ENCODE results near the gene MDM1. TPM values are rescaled to one million over a fixed set of nuclear protein-coding genes. Genes with fewer than 3 reads are reported as not detected.
A peak's percentile ranks its signal among the peaks of the same experiment; 100 is the strongest.

Gene MDM1
- total RNA-seq, 6 donors from 2014 or later, result 3.9 to 29.3 (median 11.0) TPM

DNA sequence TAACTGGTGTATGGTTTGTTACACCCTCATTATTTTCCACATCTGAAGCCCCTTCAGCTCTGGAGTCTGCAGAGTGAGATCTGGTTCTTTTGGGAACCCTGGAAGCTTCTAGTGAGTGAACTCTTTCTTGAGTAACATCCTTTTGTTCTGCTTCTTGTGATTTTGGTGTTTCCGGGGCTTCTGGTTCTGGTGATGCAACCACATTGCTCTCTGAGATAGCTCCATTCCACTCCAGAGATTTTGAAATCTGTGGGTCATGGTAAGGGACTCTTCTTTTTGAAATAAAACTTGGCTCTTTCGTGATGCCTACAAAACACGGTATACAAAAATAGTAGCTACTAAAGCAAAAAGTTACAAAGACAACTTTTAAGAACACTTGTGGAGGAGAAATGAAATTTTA lies 5.4 kb downstream of the MDM1 start:
- no peak for DNase-seq

DNA sequence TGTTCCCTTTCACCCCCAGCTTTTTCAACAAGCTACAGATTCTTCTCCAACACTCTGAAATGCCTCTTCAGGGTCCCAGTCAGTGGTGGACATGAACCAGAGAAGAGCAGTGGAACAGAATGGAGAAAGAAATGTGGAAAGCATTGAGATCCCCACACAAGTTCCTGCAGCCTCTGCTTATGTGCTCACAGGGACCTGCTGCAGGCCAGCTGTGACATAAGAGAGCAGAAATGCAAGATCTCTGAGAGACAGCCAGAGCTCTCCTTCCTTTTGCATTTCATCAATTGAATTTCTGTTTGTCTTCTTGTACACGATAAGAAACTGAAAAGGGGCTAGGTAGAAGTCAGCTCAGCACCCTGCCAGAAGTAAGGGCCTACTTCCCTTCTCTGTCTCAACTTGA lies 6.2 kb downstream of the MDM1 start:
- DNase-seq (no peak), ATAC-seq (ENCODE audit: low FRiP score in 2 of 2) (no peak)
- H3K36me3 ChIP-seq, result peaks cover 0 to 15% (median 7%) of the 10 kb centered on the region in 4 donors
- TF ChIP-seq, protein P1, sequence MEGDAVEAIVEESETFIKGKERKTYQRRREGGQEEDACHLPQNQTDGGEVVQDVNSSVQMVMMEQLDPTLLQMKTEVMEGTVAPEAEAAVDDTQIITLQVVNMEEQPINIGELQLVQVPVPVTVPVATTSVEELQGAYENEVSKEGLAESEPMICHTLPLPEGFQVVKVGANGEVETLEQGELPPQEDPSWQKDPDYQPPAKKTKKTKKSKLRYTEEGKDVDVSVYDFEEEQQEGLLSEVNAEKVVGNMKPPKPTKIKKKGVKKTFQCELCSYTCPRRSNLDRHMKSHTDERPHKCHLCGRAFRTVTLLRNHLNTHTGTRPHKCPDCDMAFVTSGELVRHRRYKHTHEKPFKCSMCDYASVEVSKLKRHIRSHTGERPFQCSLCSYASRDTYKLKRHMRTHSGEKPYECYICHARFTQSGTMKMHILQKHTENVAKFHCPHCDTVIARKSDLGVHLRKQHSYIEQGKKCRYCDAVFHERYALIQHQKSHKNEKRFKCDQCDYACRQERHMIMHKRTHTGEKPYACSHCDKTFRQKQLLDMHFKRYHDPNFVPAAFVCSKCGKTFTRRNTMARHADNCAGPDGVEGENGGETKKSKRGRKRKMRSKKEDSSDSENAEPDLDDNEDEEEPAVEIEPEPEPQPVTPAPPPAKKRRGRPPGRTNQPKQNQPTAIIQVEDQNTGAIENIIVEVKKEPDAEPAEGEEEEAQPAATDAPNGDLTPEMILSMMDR (IDR thresholded peaks at IDR 0.05), result no peak
- no peak for TF ChIP-seq POLR2A (IDR thresholded peaks at IDR 0.05)
- no peak for TF ChIP-seq POLR2AphosphoS5 (IDR thresholded peaks at IDR 0.05)
- TF ChIP-seq EP300 (IDR thresholded peaks at IDR 0.05), result no peak
- peaks cover under 1 to 4% (median 2%) of the 10 kb centered on the region in 4 donors for H3K4me1 ChIP-seq
- no peak overlapping the region for H3K27ac ChIP-seq
- H3K4me3 ChIP-seq, result no peak overlapping the region
- no peaks in the 10 kb centered on the region for H3K9me3 ChIP-seq
- WGBS, 2 donors, result 68 to 70% methylated on average over 1 of the region's 1 CpG
- no peaks in the 10 kb centered on the region for H3K27me3 ChIP-seq

More for the DNA sequence above, 5.4 kb downstream of the MDM1 start:
- H3K4me1 ChIP-seq, result peaks cover 8 to 11% (median 9%) of the 10 kb centered on the region in 4 donors
- 65 to 84% methylated on average over 3 of the region's 3 CpGs for WGBS, 2 donors
- H3K27ac ChIP-seq, result no peak overlapping the region
- TF ChIP-seq POLR2AphosphoS5 (IDR thresholded peaks at IDR 0.05), result no peak
- TF ChIP-seq POLR2A (IDR thresholded peaks at IDR 0.05), result no peak
- TF ChIP-seq EP300 (IDR thresholded peaks at IDR 0.05), result no peak
- no peak for ATAC-seq (ENCODE audit: low FRiP score in 2 of 2)
- no peaks in the 10 kb centered on the region for H3K9me3 ChIP-seq
- H3K27me3 ChIP-seq, result no peaks in the 10 kb centered on the region
- H3K4me3 ChIP-seq, result no peak overlapping the region
- H3K36me3 ChIP-seq, result peaks cover 0 to 15% (median 7%) of the 10 kb centered on the region in 4 donors

DNA sequence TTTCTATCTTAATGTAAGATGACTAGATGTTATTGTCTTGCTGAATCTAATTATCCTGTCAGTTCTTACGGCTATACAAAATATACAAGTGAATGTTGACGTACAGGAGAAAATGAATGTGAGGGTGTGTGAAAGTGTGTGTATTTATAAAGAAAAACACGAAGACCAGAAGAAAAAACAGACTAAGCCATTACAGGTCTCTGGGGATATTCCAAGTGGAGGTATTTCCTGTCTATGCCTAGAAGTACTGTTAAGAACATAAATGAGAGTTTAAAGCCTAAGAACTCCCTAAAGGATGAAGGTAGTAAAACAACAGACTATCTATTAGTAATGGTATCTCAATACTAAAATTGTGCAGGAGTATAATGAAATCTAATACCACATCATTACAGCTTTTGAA lies 7.6 kb downstream of the MDM1 start:
- Histone ChIP-seq H3K9me3 (no peaks in the 10 kb centered on the region), H3K4me1 (no peaks in the 10 kb centered on the region), H3K27ac (no peak overlapping the region), H3K4me3 (no peak overlapping the region), H3K27me3 (no peaks in the 10 kb centered on the region), H3K36me3 (peaks cover 0 to 15% (median 9%) of the 10 kb centered on the region in 4 donors)
- ATAC-seq (ENCODE audit: low FRiP score in 2 of 2) (no peak), DNase-seq (no peak)
- WGBS, 2 donors, result 77 to 91% methylated on average over 3 of the region's 3 CpGs
- TF ChIP-seq, protein P1 (IDR thresholded peaks at IDR 0.05), result no peak
- no peak for TF ChIP-seq EP300 (IDR thresholded peaks at IDR 0.05)
- no peak for TF ChIP-seq POLR2A (IDR thresholded peaks at IDR 0.05)
- no peak for TF ChIP-seq POLR2AphosphoS5 (IDR thresholded peaks at IDR 0.05)

DNA sequence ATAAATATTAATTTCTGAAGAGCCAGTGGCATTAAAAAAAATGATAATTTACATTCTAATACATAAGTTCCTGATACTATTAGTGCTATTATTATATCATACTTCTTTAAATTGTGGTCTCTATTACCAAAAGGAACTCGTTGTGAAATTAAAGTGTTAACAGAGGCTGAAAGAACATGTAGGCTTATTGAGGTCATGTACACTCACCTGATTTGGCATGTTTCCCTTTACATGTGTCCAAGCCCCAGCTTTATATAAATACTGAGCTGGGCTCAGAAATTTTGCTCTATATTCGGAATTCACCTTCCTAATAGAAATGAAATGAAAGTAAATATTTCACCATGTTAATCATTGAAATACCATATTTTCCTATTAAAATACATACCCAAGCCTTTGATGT lies 11.0 kb downstream of the MDM1 start:
- Histone ChIP-seq H3K9me3 (no peaks in the 10 kb centered on the region), H3K27ac (no peak overlapping the region), H3K4me1 (no peaks in the 10 kb centered on the region), H3K27me3 (no peaks in the 10 kb centered on the region), H3K4me3 (no peak overlapping the region), H3K36me3 (peaks cover 0 to 13% (median 7%) of the 10 kb centered on the region in 4 donors)
- TF ChIP-seq POLR2AphosphoS5 (IDR thresholded peaks at IDR 0.05) (no peak), EP300 (IDR thresholded peaks at IDR 0.05) (no peak), POLR2A (IDR thresholded peaks at IDR 0.05) (no peak)
- TF ChIP-seq, protein P1 (IDR thresholded peaks at IDR 0.05), result no peak
- 66 to 70% methylated on average over 2 of the region's 2 CpGs for WGBS, 2 donors
- DNase-seq, result no peak
- ATAC-seq (ENCODE audit: low FRiP score in 2 of 2), result no peak

- Histone ChIP-seq H3K4me3 (no peak overlapping the region), H3K36me3 (peaks cover 0 to 13% (median 6%) of the 10 kb centered on the region in 4 donors), H3K27me3 (no peaks in the 10 kb centered on the region), H3K9me3 (no peaks in the 10 kb centered on the region), H3K4me1 (no peaks in the 10 kb centered on the region), H3K27ac (no peak overlapping the region)
- TF ChIP-seq, protein P1 (IDR thresholded peaks at IDR 0.05), result no peak
- TF ChIP-seq EP300 (IDR thresholded peaks at IDR 0.05) (no peak), POLR2A (IDR thresholded peaks at IDR 0.05) (no peak), POLR2AphosphoS5 (IDR thresholded peaks at IDR 0.05) (no peak)
- no peak for DNase-seq
- 80 to 90% methylated on average over 11 of the region's 11 CpGs for WGBS, 2 donors
- ATAC-seq (ENCODE audit: low FRiP score in 2 of 2), result peak in 1 of 2 donors; percentile 93
These were observed 12.1 kb downstream of the MDM1 start for GRCh38 chr12:68319988-68320623.

All from upper lobe of left lung (tissue), 6 donors.